NCI-H128 (cell line): ENCODE measurements around the gene KLHL29.

Experiments
- DNase-seq: peaks from one replicate; lab custom pipeline; 2025; ENCODE audit not compliant: unreplicated experiment; lab: John Stamatoyannopoulos, UW

KLHL29 gene

GRCh38 chr2:23546913-23547312 is 161.9 kb downstream of the KLHL29 start:
- DNase-seq: no peak

GRCh38 chr2:23547725-23548124 is 162.7 kb downstream of the KLHL29 start:
- no peak for DNase-seq

- no peak for DNase-seq
These were observed 163.3 kb downstream of the KLHL29 start for GRCh38 chr2:23548143-23548769.

GRCh38 chr2:23549051-23549450 is 164.1 kb downstream of the KLHL29 start:
- no peak for DNase-seq

- DNase-seq: no peak
These were observed 165.0 kb downstream of the KLHL29 start for GRCh38 chr2:23549821-23550530.

- DNase-seq: no peak
These were observed 165.6 kb downstream of the KLHL29 start for GRCh38 chr2:23550553-23550952.

GRCh38 chr2:23551875-23552274 is 166.9 kb downstream of the KLHL29 start:
- no peak for DNase-seq

- no peak for DNase-seq
These were observed 168.6 kb downstream of the KLHL29 start for GRCh38 chr2:23553561-23553960.

GRCh38 chr2:23554054-23554697 is 169.2 kb downstream of the KLHL29 start:
- DNase-seq: no peak

- DNase-seq: no peak
These were observed 171.0 kb downstream of the KLHL29 start for GRCh38 chr2:23555944-23556343.

GRCh38 chr2:23556929-23557328 is 171.9 kb downstream of the KLHL29 start:
- peak; percentile 44 for DNase-seq

GRCh38 chr2:23557455-23557854 is 172.5 kb downstream of the KLHL29 start:
- no peak for DNase-seq

- DNase-seq: no peak
These were observed 174.7 kb downstream of the KLHL29 start for GRCh38 chr2:23559561-23560239.

GRCh38 chr2:23561088-23561487 is 176.1 kb downstream of the KLHL29 start:
- no peak for DNase-seq

- no peak for DNase-seq
These were observed 176.6 kb downstream of the KLHL29 start for GRCh38 chr2:23561544-23561943.

- no peak for DNase-seq
These were observed 177.2 kb downstream of the KLHL29 start for GRCh38 chr2:23562143-23562542.

GRCh38 chr2:23563151-23563550 is 178.2 kb downstream of the KLHL29 start:
- DNase-seq: no peak

- DNase-seq: no peak
These were observed 179.0 kb downstream of the KLHL29 start for GRCh38 chr2:23563673-23564614.

- DNase-seq: no peak
These were observed 179.6 kb downstream of the KLHL29 start for GRCh38 chr2:23564615-23564960.

GRCh38 chr2:23565374-23565773 is 180.4 kb downstream of the KLHL29 start:
- DNase-seq: no peak

- DNase-seq: no peak
These were observed 180.8 kb downstream of the KLHL29 start for GRCh38 chr2:23565814-23566213.
